ENCODE measurements around the gene HLA-C. TPM values are rescaled to one million over a fixed set of nuclear protein-coding genes. Genes with fewer than 3 reads are reported as not detected.

The HLA-C gene
- total and polyA plus RNA-seq, 10 of the 15 experiments (the other 5 are each of a cell fraction or from before 2014, with no cell fraction given): 121 to 1,092 (median 806) TPM

DNA sequence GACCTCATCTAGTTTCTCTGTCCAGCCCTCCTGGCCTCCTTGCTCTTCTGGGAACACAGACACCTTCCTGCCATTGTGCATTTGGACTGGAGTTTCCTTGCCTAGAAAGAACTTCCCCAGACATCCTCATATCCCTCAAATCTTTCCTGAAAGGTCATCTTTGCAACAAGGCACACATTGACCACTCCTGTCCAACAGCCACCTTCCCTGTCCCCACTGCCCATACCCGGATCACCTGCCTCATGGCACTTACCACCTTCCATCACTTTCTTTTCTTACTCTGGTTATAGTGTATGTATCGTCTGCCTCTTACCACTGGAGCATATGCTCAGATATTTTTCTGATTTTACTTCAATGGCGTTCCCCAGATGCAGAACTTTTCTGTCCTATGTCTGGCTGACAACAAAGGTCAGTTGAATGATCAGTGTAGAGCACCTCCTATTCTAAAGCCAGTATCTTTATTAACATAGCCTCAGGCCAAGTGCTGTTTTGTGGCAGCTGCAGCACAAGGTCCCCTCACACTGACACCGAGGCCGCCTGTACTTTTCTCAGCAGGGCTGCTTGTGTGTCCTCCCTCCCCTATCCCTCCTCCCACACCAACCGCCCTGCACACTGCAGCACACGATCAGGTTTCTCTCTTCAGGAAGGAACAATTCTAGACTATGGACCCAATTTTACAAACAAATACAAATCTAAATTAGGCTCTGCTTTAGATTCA is 4.1 kb downstream of the HLA-C start (continued):
- TF ChIP-seq MYB (IDR thresholded peaks at IDR 0.05; ENCODE audit: borderline replicate concordance, low read depth, low read length) (no peak), CTCF (IDR thresholded peaks at IDR 0.05 in 2 of 3, conservative IDR thresholded peaks at IDR 0.05 in 1 of 3; ENCODE audit: control insufficient read depth in 2 of 3, extremely low read depth in 1 of 3, insufficient read depth in 1 of 3, low read depth in 3 of 3, low read length in 3 of 3) (no peak), BMI1 (IDR thresholded peaks at IDR 0.05; ENCODE audit: borderline replicate concordance) (peak; percentile 8; the same call in 1 of the 2 replicates), ATF2 (IDR thresholded peaks at IDR 0.05; ENCODE audit: low read length) (peak; percentile 22), ZBTB33 (IDR thresholded peaks at IDR 0.05) (no peak), IKZF1 (conservative IDR thresholded peaks at IDR 0.05) (no peak), PML (IDR thresholded peaks at IDR 0.05; ENCODE audit: low read length) (peak; percentile 66), CHD2 (IDR thresholded peaks at IDR 0.05; ENCODE audit: borderline replicate concordance, low read depth, low read length) (no peak), LARP7 (IDR thresholded peaks at IDR 0.05) (no peak), SMAD5 (IDR thresholded peaks at IDR 0.05; ENCODE audit: low read depth) (peak; percentile 65), ZNF384 (IDR thresholded peaks at IDR 0.05; ENCODE audit: borderline replicate concordance, low read depth, low read length) (no peak), CBX3 (IDR thresholded peaks at IDR 0.05; ENCODE audit: borderline replicate concordance, low read depth) (no peak), POLR2AphosphoS2 (IDR thresholded peaks at IDR 0.05; ENCODE audit: low read depth, low read length) (peak; percentile 68), POLR2A (IDR thresholded peaks at IDR 0.05; ENCODE audit: low read depth, low read length) (peak; percentile 26), RBBP5 (conservative IDR thresholded peaks at IDR 0.05) (no peak), NR2F1 (conservative IDR thresholded peaks at IDR 0.05) (no peak), NFXL1 (IDR thresholded peaks at IDR 0.05; ENCODE audit: borderline replicate concordance) (no peak), JUND (IDR thresholded peaks at IDR 0.05; ENCODE audit: low read depth, low read length) (no peak)
- TF ChIP-seq, protein P1, sequence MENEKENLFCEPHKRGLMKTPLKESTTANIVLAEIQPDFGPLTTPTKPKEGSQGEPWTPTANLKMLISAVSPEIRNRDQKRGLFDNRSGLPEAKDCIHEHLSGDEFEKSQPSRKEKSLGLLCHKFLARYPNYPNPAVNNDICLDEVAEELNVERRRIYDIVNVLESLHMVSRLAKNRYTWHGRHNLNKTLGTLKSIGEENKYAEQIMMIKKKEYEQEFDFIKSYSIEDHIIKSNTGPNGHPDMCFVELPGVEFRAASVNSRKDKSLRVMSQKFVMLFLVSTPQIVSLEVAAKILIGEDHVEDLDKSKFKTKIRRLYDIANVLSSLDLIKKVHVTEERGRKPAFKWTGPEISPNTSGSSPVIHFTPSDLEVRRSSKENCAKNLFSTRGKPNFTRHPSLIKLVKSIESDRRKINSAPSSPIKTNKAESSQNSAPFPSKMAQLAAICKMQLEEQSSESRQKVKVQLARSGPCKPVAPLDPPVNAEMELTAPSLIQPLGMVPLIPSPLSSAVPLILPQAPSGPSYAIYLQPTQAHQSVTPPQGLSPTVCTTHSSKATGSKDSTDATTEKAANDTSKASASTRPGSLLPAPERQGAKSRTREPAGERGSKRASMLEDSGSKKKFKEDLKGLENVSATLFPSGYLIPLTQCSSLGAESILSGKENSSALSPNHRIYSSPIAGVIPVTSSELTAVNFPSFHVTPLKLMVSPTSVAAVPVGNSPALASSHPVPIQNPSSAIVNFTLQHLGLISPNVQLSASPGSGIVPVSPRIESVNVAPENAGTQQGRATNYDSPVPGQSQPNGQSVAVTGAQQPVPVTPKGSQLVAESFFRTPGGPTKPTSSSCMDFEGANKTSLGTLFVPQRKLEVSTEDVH (IDR thresholded peaks at IDR 0.05; ENCODE audit: low read depth, partially characterized antibody): peak; percentile 72
- TF ChIP-seq, protein P2, sequence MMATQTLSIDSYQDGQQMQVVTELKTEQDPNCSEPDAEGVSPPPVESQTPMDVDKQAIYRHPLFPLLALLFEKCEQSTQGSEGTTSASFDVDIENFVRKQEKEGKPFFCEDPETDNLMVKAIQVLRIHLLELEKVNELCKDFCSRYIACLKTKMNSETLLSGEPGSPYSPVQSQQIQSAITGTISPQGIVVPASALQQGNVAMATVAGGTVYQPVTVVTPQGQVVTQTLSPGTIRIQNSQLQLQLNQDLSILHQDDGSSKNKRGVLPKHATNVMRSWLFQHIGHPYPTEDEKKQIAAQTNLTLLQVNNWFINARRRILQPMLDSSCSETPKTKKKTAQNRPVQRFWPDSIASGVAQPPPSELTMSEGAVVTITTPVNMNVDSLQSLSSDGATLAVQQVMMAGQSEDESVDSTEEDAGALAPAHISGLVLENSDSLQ (IDR thresholded peaks at IDR 0.05): no peak
- TF ChIP-seq, protein P3, sequence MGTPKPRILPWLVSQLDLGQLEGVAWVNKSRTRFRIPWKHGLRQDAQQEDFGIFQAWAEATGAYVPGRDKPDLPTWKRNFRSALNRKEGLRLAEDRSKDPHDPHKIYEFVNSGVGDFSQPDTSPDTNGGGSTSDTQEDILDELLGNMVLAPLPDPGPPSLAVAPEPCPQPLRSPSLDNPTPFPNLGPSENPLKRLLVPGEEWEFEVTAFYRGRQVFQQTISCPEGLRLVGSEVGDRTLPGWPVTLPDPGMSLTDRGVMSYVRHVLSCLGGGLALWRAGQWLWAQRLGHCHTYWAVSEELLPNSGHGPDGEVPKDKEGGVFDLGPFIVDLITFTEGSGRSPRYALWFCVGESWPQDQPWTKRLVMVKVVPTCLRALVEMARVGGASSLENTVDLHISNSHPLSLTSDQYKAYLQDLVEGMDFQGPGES (IDR thresholded peaks at IDR 0.05): no peak

Measured in GM12878 (cell line).